ENCODE data around the gene C1QL4. TPM values are rescaled to one million over a fixed set of nuclear protein-coding genes. Genes with fewer than 3 reads are reported as not detected.

Gene C1QL4
- total and polyA plus RNA-seq, 2 of the 8 experiments (the other 6 are each of a cell fraction or from before 2014, with no cell fraction given) = 0.28 to 0.63 TPM

- no peak for TF ChIP-seq TAF1 (IDR thresholded peaks at IDR 0.05; ENCODE audit: low read depth, low read length)
- TF ChIP-seq, protein P1, sequence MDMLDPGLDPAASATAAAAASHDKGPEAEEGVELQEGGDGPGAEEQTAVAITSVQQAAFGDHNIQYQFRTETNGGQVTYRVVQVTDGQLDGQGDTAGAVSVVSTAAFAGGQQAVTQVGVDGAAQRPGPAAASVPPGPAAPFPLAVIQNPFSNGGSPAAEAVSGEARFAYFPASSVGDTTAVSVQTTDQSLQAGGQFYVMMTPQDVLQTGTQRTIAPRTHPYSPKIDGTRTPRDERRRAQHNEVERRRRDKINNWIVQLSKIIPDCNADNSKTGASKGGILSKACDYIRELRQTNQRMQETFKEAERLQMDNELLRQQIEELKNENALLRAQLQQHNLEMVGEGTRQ (IDR thresholded peaks at IDR 0.05; ENCODE audit: low read length) = 0 out of 2 replicates have a peak, but pooled peaks have one; percentile 12
These were observed 5.4 kb downstream of the C1QL4 start (continued) for GRCh38 chr12:49331380-49332222.

Measured in H1 (cell line).